ENCODE measurements around the gene ZNF582. TPM values are rescaled to one million over a fixed set of nuclear protein-coding genes. Genes with fewer than 3 reads are reported as not detected.

The ZNF582 gene
- total RNA-seq, 1 experiment from 2014 or later: not detected

DNA sequence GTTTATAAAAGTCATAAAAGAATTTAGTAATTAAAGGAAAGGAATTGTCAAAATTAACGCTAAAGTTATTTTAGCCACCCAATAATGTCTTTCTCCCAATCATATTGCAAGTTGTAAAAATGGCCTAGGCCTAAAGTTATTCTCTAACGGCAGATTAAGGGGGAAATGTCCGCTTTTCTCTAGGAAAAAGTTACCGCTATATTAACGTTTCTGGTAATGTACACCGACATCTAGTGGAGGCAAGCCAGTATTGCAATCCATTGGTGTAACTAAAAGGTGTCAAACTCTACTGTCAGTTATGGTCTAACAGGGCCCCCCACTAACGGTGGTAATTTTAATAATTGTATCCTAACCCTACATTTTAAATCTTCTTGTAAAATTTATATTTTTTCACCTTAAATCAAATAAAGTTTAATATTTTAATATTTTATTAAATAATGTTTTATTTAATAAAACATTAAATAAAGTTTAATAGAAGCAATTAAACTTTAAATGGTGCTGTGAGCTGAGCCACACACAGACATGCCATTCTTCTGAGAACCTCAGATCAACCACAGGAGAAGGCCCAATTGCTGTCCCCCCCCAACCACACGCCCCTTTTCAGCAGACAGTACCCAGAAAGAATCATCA is 42.8 kb downstream of the ZNF582 start:
- no peaks in the 10 kb centered on the region for H3F3A ChIP-seq (ENCODE audit: low read length, unreplicated experiment)
- no peaks in the 10 kb centered on the region for H3K9me2 ChIP-seq (replicated peaks; ENCODE audit: low read length)
- no peak overlapping the region for H2AFZ ChIP-seq (ENCODE audit: low read length)
- no peaks in the 10 kb centered on the region for H3K36me3 ChIP-seq (ENCODE audit: low read depth, low read length)
- H3K4me1 ChIP-seq (ENCODE audit: insufficient read depth, low read length): no peaks in the 10 kb centered on the region
- peak; percentile 66 for DNase-seq
- H3K4me2 ChIP-seq (ENCODE audit: low read length): no peak overlapping the region
- 0 out of 2 replicates have a peak, but pooled peaks cover 5% of the 10 kb centered on the region for H3K27me3 ChIP-seq (ENCODE audit: low read length)
- intact Hi-C loops (cut with micrococcal nuclease): no loop called here
- no peak overlapping the region for H3K27ac ChIP-seq (ENCODE audit: low read length)
- ChIA-PET POLR2A (ENCODE audit: unreplicated experiment) (no interaction called here), CTCF (no interaction called here)
- no peaks in the 10 kb centered on the region for H3K79me2 ChIP-seq (ENCODE audit: low read length)
- H3K9ac ChIP-seq (ENCODE audit: low read length): no peak overlapping the region
- TF ChIP-seq CTCF (conservative IDR thresholded peaks at IDR 0.05; ENCODE audit: low read depth, low read length) (peak; percentile 72), EZH2phosphoT487 (IDR thresholded peaks at IDR 0.05; ENCODE audit: borderline replicate concordance, low read length) (no peak)
- no peaks in the 10 kb centered on the region for H4K20me1 ChIP-seq (ENCODE audit: low read length)
- ATAC-seq: no peak
- BruUV-seq (replicated peaks): no TSS peak
- H3K9me3 ChIP-seq (ENCODE audit: low read length): 0 out of 2 replicates have a peak, but pooled peaks cover 24% of the 10 kb centered on the region
- H3K4me3 ChIP-seq (ENCODE audit: low read length): no peak overlapping the region

GRCh38 chr19:56348289-56348877 is 45.0 kb downstream of the ZNF582 start:
- H3K36me3 ChIP-seq (ENCODE audit: low read depth, low read length): no peaks in the 10 kb centered on the region
- H3K79me2 ChIP-seq (ENCODE audit: low read length): no peaks in the 10 kb centered on the region
- ChIA-PET POLR2A (ENCODE audit: unreplicated experiment) (no interaction called here), CTCF (interaction anchor here (0.7 kb wide), 1 partner anchor 95 kb away, joined by 4 read pairs; no protein-coding TSS in a partner anchor)
- H3K27ac ChIP-seq (ENCODE audit: low read length): no peak overlapping the region
- no peak overlapping the region for H3K4me3 ChIP-seq (ENCODE audit: low read length)
- ATAC-seq (no peak), DNase-seq (peak; percentile 17)
- no peaks in the 10 kb centered on the region for H4K20me1 ChIP-seq (ENCODE audit: low read length)
- H2AFZ ChIP-seq (ENCODE audit: low read length): no peak overlapping the region
- H3K27me3 ChIP-seq (ENCODE audit: low read length): 0 out of 2 replicates have a peak, but pooled peaks cover 5% of the 10 kb centered on the region
- H3K9ac ChIP-seq (ENCODE audit: low read length): no peak overlapping the region
- H3F3A ChIP-seq (ENCODE audit: low read length, unreplicated experiment): no peaks in the 10 kb centered on the region
- intact Hi-C loops (cut with micrococcal nuclease): no loop called here
- peaks cover 29% of the 10 kb centered on the region for H3K9me3 ChIP-seq (ENCODE audit: low read length)
- no peak for TF ChIP-seq EZH2phosphoT487 (IDR thresholded peaks at IDR 0.05; ENCODE audit: borderline replicate concordance, low read length)
- TF ChIP-seq CTCF (conservative IDR thresholded peaks at IDR 0.05; ENCODE audit: low read depth, low read length): peak; percentile 60
- no peak overlapping the region for H3K4me2 ChIP-seq (ENCODE audit: low read length)
- no TSS peak for BruUV-seq (replicated peaks)
- no peaks in the 10 kb centered on the region for H3K9me2 ChIP-seq (replicated peaks; ENCODE audit: low read length)
- no peaks in the 10 kb centered on the region for H3K4me1 ChIP-seq (ENCODE audit: insufficient read depth, low read length)

DNA sequence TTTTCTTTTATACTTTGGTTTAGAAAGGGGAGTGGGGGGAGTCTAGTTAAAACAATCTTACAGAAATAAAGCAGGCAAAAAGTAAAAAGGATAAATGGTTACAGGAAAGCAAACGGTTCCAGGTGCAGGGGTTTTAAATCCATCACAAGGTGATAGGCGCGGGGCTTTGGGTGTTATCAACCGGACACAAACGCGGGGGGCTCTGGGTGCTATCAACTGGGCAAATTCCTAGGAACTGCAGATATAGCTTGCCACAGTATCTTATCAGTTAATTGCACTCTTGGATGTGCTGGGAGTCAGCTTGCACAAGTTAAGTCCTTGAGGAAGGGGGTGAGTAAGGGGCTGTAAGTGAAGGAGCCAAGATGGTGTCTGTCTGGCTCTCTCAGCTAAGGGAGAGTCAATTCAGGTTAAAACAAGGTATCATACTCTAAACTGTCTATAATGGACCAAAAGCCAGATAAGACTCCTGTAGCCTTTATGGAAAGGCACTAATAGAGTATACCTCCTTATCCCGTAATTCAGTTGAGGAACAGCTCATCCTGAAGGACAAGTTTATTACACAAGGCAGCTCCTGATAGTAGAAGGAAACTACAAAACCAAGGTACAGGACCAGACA is 46.1 kb downstream of the ZNF582 start:
- Histone ChIP-seq H3K9me3 (ENCODE audit: low read length) (peaks cover 37% of the 10 kb centered on the region), H3K4me2 (ENCODE audit: low read length) (no peak overlapping the region), H3K27me3 (ENCODE audit: low read length) (0 out of 2 replicates have a peak, but pooled peaks cover 5% of the 10 kb centered on the region), H2AFZ (ENCODE audit: low read length) (no peak overlapping the region), H3K9ac (ENCODE audit: low read length) (no peak overlapping the region), H3K4me3 (ENCODE audit: low read length) (no peak overlapping the region), H3K9me2 (replicated peaks; ENCODE audit: low read length) (no peaks in the 10 kb centered on the region), H3K27ac (ENCODE audit: low read length) (no peak overlapping the region), H3K4me1 (ENCODE audit: insufficient read depth, low read length) (no peaks in the 10 kb centered on the region), H3K79me2 (ENCODE audit: low read length) (no peaks in the 10 kb centered on the region), H3F3A (ENCODE audit: low read length, unreplicated experiment) (no peaks in the 10 kb centered on the region), H4K20me1 (ENCODE audit: low read length) (no peaks in the 10 kb centered on the region), H3K36me3 (ENCODE audit: low read depth, low read length) (no peaks in the 10 kb centered on the region)
- ATAC-seq (no peak), DNase-seq (no peak)
- no peak for TF ChIP-seq EZH2phosphoT487 (IDR thresholded peaks at IDR 0.05; ENCODE audit: borderline replicate concordance, low read length)
- TF ChIP-seq EZH2 (IDR thresholded peaks at IDR 0.05; ENCODE audit: low read length, unreplicated experiment): no peak
- TF ChIP-seq CTCF (conservative IDR thresholded peaks at IDR 0.05; ENCODE audit: low read depth, low read length): no peak
- no TSS peak for BruUV-seq (replicated peaks)
- intact Hi-C loops (cut with micrococcal nuclease): no loop called here
- ChIA-PET CTCF (interaction anchor here (0.7 kb wide), 1 partner anchor 94 kb away, joined by 4 read pairs; no protein-coding TSS in a partner anchor), POLR2A (ENCODE audit: unreplicated experiment) (no interaction called here)
